Transverse colon (tissue), 4 donors: ENCODE data around the gene PRDX3. TPM values are rescaled to one million over a fixed set of nuclear protein-coding genes. Genes with fewer than 3 reads are reported as not detected.
"Not testable (repeated sequence)": the region's sequence is repeated elsewhere in the genome, so short reads cannot be mapped to it uniquely, and the experiment has no call there.

Experiments
- DNase-seq: peaks from one replicate; pipeline ENCODE4 v3.0.0-alpha.2; 2019
- H3K27ac ChIP-seq, 4 donors: fragments of 200-600 bp; sonication (generic); 2 replicates each; pipeline ENCODE4 v1.5.1; 2016 to 2018; ENCODE audit warnings: inconsistent platforms in 4 of 4
- H3K27me3 ChIP-seq: fragments of 200-600 bp; sonication (generic); 2 replicates; pipeline ENCODE4 v1.5.1; 2017; ENCODE audit warnings: inconsistent platforms
- H3K36me3 ChIP-seq, 4 donors: fragments of 200-600 bp; sonication (generic); 2 replicates each; pipeline ENCODE4 v1.5.1; 2017 to 2019; ENCODE audit warnings: inconsistent platforms in 4 of 4
- H3K4me1 ChIP-seq, 4 donors: fragments of 200-600 bp; sonication (generic); 2 replicates each; pipeline ENCODE4 v1.5.1; 2017 to 2020; ENCODE audit warnings: inconsistent platforms in 4 of 4
- H3K4me3 ChIP-seq, 4 donors: fragments of 200-600 bp; sonication (generic); 1 replicate in 1 of 4; 2 replicates in 3 of 4; pipeline versions ENCODE4 v1.5.1 to v1.6.1; 2017 to 2019; ENCODE audit warnings: inconsistent platforms in 4 of 4
- H3K9me3 ChIP-seq, 2 donors: fragments of 200-600 bp; sonication (generic); 2 replicates each; pipeline ENCODE4 v1.5.1; 2017 to 2019; ENCODE audit warnings: inconsistent platforms in 2 of 2
- CTCF ChIP-seq, 5 experiments: fragments of 200-600 bp in 3 of 5; fragments of 450-650 bp in 2 of 5; sonication (generic) in 3 of 5; IDR thresholded peaks; 1 replicate in 2 of 5; 2 replicates in 3 of 5; pipeline ENCODE4 v1.5.1; 2016 to 2017; ENCODE audit warnings: antibody characterized with exemption in 5 of 5, inconsistent platforms in 3 of 5, mild to moderate bottlenecking in 2 of 5, moderate library complexity in 1 of 5
- EP300 ChIP-seq: sonication (generic); formaldehyde crosslinking; IDR thresholded peaks from one replicate; pipeline ENCODE4 v1.6.1; 2017; ENCODE audit warnings: antibody characterized with exemption, low read depth
- POLR2A ChIP-seq: fragments of 450-650 bp; IDR thresholded peaks from one replicate; pipeline ENCODE4 v1.6.1; 2016; ENCODE audit warnings: antibody characterized with exemption, mild to moderate bottlenecking, moderate library complexity
- POLR2AphosphoS5 ChIP-seq, 3 donors: sonication (generic); formaldehyde crosslinking; IDR thresholded peaks; one replicate each; pipeline ENCODE4 v1.6.1; 2016; ENCODE audit warnings: antibody characterized with exemption in 3 of 3
- WGBS, 2 donors: methylation state at CpG; one replicate each; pipeline ENCODE4 v1.1.5; 2018; ENCODE audit warnings: low coverage in 1 of 2; 5-methylcytosine and 5-hydroxymethylcytosine counted together
- in situ Hi-C, 4 donors: fragments of 200-750 bp; cut with MboI; loops; one replicate each; pipeline versions ENCODE4 v1.15.0 to v1.15.1; 2017; ENCODE audit warnings: low sequenced_read_pairs in 3 of 4, low pct_ligation_motif_present in 1 of 4, low pct_unique_long_range_greater_than_20kb in 1 of 4
- intact Hi-C: fragments of 100-400 bp; cut with DNase I; formaldehyde crosslinking; loops from one replicate; pipeline ENCODE4 v1.15.1; 2023; ENCODE audit warnings: low total_unique reads
- total RNA-seq, 4 donors: library from RNA; depleted of rRNA; stranded (reverse); fragments of >200 nt; gene quantifications; one replicate each; pipeline ENCODE4 v1.1.0, GENCODE V29; 2016

The PRDX3 gene
- total RNA-seq, 4 donors from 2014 or later: 24.7 to 141 (median 78.9) TPM

- no peak for DNase-seq
- Histone ChIP-seq H3K36me3 (peaks cover 0 to 5% (median 0%) of the 10 kb centered on the region in 4 donors), H3K27ac (no peak overlapping the region), H3K27me3 (no peaks in the 10 kb centered on the region), H3K4me1 (no peaks in the 10 kb centered on the region), H3K4me3 (no peak overlapping the region), H3K9me3 (no peaks in the 10 kb centered on the region)
- TF ChIP-seq POLR2AphosphoS5 (IDR thresholded peaks at IDR 0.05) (no peak), CTCF (IDR thresholded peaks at IDR 0.05) (peak; percentile 16 to 33 (median 23))
- in situ Hi-C loops (loop anchor here in 1 of 4 donors (25.0 kb wide), 1 partner anchor 102 kb away; the partner anchor contains the start of gene NANOS1), intact Hi-C loops (no loop called here)
- WGBS, 2 donors: 83 to 89% methylated on average over 2 to 13 of the region's 13 CpGs
These were observed 39.0 kb downstream of the PRDX3 start for GRCh38 chr10:119139464-119140067.

GRCh38 chr10:119138346-119139306, 40.0 kb downstream of the PRDX3 start:
- H3K36me3 ChIP-seq: peaks cover 0 to 5% (median 0%) of the 10 kb centered on the region in 4 donors
- no peaks in the 10 kb centered on the region for H3K4me1 ChIP-seq
- no peaks in the 10 kb centered on the region for H3K9me3 ChIP-seq
- intact Hi-C loops (no loop called here), in situ Hi-C loops (loop anchor here in 1 of 4 donors (25.0 kb wide), 1 partner anchor 101 kb away; the partner anchor contains the start of gene NANOS1)
- no peak overlapping the region for H3K27ac ChIP-seq
- 92 to 98% methylated on average over 8 to 16 of the region's 16 CpGs for WGBS, 2 donors
- DNase-seq: no peak
- H3K4me3 ChIP-seq: no peak overlapping the region
- no peaks in the 10 kb centered on the region for H3K27me3 ChIP-seq
- TF ChIP-seq EP300: no peak
- no peak for TF ChIP-seq CTCF (IDR thresholded peaks at IDR 0.05)
- TF ChIP-seq POLR2AphosphoS5 (IDR thresholded peaks at IDR 0.05): no peak
- TF ChIP-seq POLR2A: no peak

GRCh38 chr10:119137878-119138277, 40.7 kb downstream of the PRDX3 start:
- H3K27me3 ChIP-seq, intact Hi-C loops, DNase-seq, H3K4me1 ChIP-seq, H3K9me3 ChIP-seq, H3K4me3 ChIP-seq, H3K36me3 ChIP-seq, H3K27ac ChIP-seq: not testable (repeated sequence)
- WGBS, 2 donors: 80% methylated on average over 5 to 8 of the region's 8 CpGs
- in situ Hi-C loops: loop anchor here in 1 of 4 donors (25.0 kb wide), 1 partner anchor 101 kb away; the partner anchor contains the start of gene NANOS1

GRCh38 chr10:119136084-119136483, 42.5 kb downstream of the PRDX3 start:
- intact Hi-C loops (no loop called here), in situ Hi-C loops (loop anchor here in 1 of 4 donors (25.0 kb wide), 1 partner anchor 99 kb away; the partner anchor contains the start of gene NANOS1)
- H3K36me3 ChIP-seq: peaks cover 0 to 12% (median 0%) of the 10 kb centered on the region in 4 donors
- no peaks in the 10 kb centered on the region for H3K27me3 ChIP-seq
- WGBS, 2 donors: 82 to 94% methylated on average over 6 to 7 of the region's 7 CpGs
- peak overlapping the region in 2 of 4 donors; percentile 16 to 25 for H3K27ac ChIP-seq
- H3K9me3 ChIP-seq: no peaks in the 10 kb centered on the region
- TF ChIP-seq POLR2AphosphoS5 (IDR thresholded peaks at IDR 0.05) (no peak), POLR2A (no peak), CTCF (IDR thresholded peaks at IDR 0.05) (no peak), EP300 (no peak)
- no peak for DNase-seq
- peaks cover 0 to 3% (median 0%) of the 10 kb centered on the region in 4 donors for H3K4me1 ChIP-seq
- H3K4me3 ChIP-seq: no peak overlapping the region
